Midbrain (tissue), 1 donor: ENCODE measurements around the gene XYLT1.

Experiments used
- DNase-seq: peaks from one replicate; lab custom pipeline; 2025; lab: John Stamatoyannopoulos, UW

The XYLT1 gene

DNA sequence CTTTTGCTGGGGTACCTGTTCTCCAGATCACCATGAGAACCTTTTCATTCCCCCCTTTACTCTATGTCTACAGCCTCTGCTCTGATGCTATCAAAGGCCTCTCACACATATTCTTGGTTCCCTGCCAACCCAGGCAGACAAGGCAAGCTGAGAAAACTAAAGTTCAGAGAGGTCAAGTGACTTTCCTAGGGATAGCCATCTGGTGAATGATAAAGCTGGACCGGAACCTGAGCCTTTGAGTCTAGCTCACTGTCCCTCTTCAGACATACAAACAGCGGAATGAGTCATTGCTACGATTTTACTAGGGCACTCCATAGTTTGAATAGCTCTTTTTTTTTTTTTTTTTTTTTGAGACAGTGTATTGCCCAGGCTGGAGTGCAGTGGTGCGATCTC, 73.3 kb downstream of the XYLT1 start:
- peak; percentile 10 for DNase-seq

DNA sequence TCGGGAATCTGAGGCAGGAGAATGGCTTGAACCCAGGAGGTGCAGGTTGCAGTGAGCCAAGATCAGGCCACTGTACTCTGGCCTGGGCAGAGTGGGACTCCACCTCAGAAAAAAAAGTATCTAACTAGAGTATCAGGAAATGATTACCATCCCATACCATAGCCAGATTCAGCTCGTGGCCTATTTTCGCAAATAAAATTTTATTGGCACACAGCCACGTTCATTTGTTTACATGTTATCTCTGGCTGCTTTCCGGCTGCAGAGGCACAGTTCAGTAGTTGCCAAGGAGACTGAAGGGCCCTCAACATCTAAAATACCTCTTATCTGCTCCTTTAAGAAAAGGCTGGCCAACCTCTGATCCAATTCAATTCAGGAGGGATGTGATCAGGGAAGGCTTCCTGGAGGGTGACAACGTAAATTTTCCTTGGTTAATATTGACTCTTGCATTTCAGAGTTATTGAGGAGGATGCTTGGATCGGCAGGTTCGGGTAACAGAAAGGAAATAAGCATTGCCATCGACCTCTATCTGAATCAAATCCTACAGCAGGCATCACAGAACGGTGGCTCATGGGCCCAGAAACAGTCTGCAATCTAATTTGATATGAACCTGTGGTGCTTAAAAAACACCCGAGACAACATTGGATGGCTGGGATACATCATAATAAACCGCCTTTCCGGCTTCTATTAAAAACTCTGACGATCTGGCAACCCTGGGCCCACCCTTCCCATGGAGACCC, 73.8 kb downstream of the XYLT1 start:
- no peak for DNase-seq

DNA sequence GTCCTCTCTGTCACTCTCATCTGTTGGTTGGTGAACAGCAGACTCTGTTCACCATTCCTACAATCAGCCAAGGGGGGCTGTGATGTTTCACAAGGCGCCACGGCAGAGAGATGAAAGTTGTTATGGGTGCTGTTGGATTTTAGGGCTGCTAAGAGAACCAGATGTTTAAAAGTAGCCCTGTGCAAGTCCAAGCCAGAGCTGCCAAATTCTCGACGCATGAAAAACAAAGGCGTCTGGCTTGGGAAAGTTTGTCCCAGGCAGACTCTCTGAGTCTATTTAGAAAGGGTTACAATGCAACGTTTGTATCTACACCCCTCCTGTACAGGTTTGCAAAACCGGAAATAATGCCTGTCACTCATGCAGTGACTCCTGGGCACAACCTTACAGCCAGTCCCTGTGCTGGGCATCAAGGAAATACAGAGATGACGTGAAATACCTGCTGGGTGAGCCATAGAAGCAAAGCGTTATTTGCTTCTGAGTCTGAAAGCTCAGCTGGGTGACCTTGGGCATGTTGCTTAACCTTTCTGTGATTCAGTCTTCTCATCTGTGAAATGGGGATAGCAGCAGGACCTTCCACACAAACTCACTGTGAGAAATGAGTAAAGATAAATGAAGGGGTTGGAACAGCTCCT, 74.8 kb downstream of the XYLT1 start:
- DNase-seq, result no peak

DNA sequence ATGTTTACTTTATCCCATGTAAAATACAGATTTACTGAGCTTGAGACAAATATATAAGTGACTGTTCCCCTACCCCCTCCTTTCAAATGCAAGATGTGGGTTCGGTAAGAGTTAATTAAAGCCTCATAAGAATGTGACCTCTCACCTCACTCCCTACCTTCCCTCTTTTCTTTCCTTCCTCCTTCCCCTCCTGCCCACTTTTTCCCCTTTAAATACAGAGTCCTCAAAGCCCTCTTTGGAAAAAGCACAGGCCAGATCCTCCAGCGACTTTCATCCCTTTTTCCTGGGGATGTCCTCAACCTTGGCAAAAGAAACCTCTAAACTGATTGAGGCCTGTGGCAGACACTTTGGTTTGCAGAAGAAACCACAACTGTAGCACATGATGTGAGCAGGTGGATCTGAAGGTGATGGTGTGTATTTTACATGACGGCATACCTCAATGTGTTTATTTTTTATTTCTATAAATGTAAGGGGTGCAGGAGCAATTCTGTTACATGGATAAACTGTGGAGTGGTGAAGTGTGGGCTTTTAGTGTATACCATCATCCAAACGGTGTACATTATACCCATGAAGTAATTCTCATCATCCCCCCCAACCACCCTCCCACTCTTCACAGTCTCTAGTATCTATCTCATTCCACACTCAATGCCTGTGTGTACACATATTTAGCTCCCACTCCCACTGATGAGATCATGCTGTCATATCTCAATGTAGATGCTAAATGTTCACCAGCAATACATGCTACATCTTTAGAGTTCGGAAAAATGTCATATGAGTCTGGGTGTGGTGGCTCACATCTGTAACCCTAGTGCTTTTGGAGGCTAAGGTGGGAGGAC, 77.7 kb downstream of the XYLT1 start:
- DNase-seq, result no peak

DNA sequence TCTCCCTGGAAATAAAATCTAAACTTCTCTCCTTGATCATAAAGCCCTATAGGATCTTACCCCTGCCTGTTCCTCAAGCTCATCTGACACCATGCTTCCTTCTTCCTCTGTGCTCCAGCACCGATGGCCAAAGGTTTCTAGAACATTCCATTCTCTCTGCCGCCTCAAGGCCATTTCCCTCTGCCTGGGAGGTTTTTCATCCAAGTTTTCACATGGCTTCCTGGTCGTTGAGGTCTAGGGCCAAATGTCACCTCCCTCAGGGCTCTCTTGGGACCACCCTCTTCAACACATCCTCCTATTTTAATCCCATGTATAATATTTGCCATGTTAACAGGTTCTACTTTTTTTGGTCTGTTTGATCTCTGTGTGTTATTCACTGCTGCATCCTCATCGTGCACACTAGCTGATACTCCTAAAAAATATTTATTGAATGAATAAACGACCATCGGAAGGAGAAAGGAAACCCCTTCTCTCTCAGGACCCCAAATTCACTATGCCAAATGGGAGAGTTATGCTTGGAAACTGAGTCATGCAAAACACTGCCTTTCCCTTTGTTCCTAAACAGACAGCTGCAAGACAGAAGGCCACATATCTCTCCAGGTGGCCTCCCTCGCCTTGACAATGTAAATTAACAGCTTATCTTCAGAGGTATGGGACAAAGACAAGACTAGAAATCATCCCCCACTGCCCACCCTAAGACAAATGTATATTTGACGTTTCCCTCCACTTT, 78.5 kb downstream of the XYLT1 start:
- no peak for DNase-seq

DNA sequence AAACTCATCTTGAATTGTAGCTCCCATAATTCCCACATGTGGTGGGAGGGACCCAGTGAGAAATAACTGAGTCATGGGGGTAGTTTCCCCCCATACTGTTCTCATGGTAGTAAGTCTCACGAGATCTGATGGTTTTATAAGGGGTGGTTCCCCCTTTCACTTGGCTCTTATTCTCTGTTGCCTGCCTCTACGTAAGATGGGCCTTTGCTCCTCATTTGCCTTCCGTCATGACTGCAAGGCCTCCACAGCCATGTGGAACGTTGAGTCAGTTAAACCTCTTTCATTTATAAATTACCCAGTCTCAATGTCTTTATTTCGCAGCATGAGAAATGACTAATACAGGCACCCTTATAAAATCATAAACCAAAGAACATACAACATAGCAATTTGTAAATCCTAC, 79.0 kb downstream of the XYLT1 start:
- no peak for DNase-seq

DNA sequence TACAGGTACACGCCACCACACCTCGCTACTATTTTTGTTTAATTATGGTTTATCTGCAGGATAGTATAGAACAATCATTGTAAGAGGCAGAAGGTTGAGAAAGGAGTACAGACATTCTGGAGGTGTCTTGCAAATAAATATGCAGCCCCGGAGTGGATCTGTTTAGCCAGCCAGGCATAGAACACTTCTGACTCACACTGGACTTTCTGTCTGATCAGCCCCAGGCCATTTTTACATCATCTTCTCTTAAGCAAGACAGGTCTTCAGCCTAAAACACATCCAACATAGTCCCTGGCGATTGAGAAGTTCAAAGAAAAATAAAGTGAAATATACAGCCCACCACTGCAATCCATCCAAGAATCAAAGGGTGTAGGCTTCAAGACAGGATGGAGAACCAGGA, 81.4 kb downstream of the XYLT1 start:
- DNase-seq, result no peak

DNA sequence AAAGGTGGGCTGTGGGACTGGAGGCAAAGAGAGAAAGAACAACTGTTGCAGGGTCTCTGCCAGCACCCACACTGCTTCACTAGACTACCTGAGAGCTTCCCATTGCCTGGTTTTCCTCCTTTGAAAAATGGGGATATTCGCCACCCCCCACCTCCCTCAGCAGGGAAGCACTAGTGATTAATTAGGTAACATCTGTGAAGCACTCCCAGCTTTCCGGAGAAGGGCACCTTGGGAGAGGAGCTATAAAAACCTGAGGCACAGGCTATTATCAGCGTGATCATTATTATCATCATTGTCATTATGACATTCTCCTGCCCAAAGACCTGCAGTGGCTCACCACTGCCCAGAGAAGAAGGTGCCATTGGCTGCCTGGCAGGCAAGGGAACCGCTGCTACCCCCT, 83.5 kb downstream of the XYLT1 start:
- DNase-seq, result no peak

DNA sequence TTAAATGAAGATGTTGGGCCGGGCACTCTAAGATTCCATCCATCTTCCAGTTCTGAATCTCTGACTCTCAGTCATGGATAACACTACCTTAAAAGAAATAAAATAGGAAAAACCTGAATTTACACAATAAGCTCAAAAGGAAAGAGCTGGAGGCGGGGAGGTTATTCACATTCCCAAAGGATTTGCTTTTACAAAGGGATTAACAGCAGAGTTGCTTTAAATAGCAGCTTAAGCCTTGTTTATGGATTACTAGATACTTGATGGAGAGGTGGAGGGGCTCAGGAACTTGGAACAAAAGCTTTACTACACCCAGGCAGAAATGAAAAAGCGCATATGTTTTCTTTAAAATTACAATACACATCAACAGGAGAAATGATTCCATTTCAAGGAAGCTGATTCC, 84.5 kb downstream of the XYLT1 start:
- DNase-seq, result no peak

DNA sequence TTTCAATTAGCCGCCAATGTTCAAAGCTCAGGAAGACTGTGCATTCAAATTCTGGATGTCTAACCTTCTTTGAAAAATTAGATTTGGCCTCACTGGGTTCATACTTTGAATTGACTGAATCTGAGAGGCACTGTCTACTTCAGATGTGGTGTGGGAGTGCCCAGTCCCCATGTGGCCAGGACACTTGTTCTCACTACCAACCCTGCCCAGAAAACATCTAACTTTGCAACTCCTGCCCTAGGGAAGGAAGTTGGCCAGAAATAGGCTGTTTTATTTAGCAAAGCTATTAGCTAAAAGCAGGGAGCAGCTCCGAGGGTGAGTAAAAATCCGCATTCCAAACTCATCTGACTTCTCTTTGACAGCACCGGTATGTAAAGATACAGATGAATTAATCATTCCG, 86.3 kb downstream of the XYLT1 start:
- DNase-seq, result no peak

DNA sequence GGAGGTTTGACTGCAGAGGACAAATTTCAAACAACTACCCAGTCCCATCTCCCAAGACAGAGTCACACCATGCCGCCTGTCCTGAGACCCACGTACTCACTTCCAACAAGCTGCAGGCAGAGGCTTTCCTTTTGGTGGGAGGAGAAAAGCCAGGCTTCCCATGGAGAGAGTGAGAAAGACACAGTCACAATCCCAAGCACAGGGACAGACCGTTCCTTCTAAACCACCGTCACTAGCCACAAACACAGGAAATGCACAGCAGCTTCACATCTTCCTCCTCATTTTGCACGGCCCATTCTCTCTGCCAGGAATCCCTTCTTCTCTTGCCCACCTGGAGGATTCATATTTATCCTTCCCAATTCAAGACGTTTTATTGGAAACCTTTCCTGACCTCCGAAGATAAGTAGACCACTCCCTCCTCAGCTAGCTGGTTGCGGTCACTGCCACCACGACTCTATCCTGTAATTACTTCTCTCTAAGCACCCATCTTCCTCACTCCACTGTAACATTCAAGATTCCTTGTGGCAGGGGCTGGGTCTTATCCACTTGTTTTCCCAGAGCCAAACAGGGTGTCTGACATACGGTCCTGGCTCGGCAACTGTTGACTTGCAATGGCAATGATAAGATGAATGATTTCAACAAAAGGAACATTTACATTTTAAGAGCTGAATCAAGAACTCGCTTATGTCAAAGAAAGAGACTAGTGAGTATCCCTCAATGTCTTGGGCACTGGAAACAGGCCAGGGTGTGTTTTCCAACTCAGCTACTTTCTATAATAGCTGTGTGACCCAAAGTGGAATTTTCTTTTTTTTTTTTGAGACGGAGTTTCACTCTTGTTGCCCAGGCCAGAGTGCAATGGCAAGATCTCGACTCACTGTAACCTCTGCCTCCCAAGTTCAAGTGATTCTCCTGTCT, 87.6 kb downstream of the XYLT1 start:
- no peak for DNase-seq

DNA sequence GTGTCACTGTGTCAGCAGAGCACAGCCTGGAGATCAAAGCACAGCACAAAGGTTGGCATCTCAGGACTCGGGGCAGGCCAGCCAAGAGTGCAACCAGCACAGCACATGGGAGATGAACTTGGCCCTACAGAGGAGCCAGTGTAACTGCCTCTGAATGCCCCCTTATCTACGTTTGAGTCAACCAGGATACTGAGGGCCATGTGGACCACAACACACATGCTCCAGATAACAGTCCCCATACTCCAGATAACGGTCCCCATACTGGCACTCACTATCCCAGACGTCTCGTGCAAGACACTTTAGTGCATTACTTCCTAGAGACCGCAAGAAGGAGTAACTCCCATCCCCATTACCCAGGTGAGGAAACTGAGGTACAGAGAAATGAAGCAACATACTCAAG, 88.2 kb downstream of the XYLT1 start:
- no peak for DNase-seq

DNA sequence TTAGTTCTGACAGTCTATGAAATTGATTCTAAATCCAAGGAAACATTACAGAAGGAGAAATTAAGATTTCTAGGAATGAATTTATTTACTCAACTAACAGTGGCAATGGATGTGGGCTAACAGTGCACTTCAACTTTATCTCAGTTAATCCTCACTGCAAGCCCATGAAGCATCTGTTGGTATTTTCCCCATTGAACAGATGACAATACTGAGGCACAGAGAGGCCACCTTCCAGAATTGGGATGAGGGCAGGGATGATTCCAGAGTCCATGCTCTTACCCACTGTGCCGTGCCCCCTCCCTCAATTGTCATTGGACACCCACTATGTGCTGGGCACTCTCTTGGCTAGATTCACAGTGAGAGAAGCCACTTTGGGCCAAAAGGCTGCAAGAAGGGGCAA, 89.0 kb downstream of the XYLT1 start:
- no peak for DNase-seq

DNA sequence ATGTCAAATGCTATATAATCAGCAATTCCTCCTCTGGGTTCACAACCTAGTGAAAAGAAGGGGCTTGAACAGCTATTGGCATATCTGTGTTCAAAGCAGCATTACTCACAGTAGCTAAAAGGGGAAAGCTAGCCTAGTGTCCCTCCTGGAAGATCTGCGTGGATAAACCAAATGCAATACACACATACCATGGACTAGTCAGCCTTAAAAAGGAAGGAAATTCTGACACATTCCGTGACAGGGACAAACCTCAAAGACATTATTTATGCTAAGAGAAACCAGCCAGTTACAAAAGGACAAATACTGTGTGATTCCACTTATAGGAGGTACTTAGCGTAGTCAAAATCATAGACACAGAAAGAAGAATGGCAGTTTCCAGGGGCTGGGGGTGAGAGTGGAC, 90.1 kb downstream of the XYLT1 start:
- no peak for DNase-seq

DNA sequence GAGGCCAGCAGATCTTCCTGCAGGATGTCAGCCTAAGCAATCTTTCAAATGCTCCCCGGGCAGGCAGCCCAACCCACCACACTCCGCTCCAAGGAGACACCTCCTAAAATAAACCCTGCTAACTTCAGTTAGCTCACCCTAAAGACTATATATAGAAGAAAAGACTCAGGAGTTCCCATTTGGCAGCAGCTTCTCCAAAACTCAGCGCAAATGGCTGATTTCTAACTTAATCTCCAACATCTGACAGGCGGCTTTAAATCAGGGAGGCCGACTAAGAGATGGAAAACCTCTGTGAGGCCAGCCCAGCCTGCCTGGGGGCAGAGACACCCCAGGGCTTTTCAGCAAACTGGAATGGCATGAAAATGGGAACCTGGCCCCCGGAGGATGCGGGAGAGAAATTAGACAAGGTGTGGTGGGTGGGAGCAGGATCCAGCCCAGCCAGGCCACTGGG, 91.6 kb downstream of the XYLT1 start:
- no peak for DNase-seq

DNA sequence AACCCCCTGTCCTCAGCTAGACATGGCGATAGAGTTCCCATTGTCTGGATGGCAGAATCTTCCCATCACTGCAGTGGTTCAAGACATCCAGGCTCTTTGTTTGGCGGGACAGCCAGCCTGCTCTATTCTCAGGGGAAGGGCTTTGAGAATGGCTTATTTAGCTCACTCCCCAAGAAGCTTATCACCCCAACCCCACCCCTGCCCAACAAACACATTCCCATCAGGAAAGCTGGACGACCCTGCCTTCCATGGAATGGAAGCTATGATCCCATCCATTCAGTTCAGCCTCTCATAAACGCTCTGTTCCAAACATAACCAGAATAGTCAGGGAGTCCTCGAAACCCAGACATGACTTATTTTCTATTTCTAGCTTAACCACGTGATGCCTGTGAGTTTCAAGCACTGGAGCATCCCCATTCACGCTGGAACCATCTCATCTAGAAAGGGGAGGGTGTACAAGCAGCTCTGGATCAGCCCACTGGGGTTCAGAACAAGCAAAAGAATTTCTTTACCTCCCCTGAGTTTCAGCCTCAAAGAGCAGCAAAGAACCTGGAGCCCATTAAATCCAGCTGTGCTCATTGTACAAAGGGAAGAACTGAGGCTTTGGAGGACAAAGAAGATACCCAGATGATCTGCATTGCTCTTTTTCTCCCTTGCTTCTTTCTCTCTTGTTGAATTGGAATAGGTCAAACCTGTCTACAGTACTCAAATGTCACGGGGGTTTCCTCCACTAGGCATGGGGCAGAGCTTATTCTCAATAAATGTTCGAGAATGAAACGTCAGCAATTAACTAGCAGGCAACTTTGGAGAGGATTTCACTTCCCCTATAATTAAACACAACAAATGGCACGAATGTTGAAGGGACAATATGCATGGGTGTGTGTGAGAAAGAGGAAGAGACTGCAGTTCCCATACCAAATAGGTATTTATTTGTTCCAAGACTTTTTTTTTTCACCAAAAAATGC, 93.1 kb downstream of the XYLT1 start:
- peak; percentile 27 for DNase-seq

DNA sequence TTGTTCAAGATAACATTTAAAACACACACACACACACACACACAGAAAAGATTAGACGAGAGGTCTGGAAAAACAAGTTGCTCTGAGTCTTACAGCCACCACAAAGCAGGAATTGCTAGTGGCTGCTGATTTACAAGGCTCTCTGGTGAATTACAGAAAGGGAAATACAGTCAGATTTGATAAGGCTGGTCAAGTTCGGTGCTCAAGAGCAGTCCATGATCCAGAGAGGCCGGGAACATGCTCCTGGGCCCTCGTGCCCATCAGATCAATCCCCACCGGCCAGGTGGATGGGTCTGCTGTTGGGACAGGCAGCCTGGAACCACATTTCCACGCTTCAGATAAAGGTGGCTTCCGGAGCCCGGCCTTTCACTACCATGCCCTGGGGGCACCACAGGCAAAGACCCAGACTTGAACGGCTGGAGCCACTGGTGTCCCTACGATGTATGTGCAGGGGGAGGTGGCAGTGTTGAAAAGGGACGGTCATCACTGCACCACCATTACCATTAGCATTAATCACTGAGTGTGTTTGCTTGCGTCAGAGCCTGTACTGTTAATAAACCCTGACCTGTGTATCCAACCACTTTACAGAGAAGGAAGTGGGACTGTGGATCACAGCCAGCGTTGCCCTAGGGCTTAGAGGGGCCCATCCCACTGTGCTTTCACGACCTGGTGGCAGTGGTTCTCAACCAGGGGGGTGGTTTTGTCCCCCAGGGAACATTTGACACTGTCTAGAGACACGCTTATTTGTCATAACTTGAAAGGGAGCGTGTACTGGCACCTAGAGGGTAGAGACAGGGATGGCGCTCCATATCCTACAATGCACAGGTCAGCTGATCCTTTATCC, 95.1 kb downstream of the XYLT1 start:
- no peak for DNase-seq

DNA sequence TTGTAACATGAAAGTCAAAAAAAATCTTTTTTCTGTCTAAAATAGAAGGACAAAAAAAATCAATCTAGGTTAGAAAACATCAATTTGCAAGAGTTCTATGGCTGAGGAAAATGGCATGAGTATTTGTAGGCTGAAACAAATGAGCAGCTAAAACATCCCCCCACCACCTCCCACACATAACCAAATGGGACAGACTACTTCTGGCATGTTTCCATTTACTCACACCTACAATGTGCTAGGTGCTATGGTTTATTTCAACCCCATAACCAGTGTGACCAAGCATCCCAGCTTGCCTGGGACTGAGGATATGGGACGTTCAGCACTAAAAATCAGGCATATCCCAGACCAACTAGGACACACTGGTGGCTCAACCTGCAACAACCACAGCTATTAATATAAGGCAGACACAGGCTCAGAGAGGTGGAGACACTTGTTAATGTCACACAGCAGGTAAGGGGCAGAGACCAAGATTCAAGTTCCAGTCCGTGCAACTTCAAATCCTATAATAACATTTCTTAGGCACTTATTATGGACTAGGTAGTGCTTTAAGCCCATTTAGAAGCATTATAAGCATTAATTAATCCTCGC, 96.0 kb downstream of the XYLT1 start:
- DNase-seq, result no peak

DNA sequence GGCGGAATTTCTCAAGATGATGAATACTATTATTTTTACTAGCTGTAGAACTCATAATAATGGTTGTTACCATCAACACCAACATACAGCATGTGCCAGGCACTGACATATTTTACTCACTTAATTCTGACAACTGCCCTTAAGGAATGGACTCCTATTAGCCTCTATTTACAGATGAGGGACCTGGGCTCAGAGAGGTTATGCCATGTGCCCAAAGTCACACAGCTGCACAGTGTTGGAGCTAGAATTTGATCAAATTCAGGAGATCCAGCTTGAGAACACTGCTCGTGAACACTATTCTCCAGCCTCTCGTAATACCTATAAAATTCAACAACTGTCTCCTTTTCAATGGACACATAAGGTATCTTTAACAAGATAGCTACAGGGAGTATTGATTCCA, 97.2 kb downstream of the XYLT1 start:
- DNase-seq, result no peak
